PC-3 (cell line): Measurements from ENCODE around the gene ATP6V0E2. TPM values are rescaled to one million over a fixed set of nuclear protein-coding genes. Genes with fewer than 3 reads are reported as not detected.

Source experiments
- ATAC-seq: fragments of 200-7000 bp; cut with Tn5 transposase; 2 replicates; pipeline ENCODE4 v1.9.1; 2020; ENCODE audit warnings: mild to moderate bottlenecking, moderate library complexity
- BruUV-seq: library from RNA; stranded (reverse); fragments of 400-500 nt; replicated peaks from 2 replicates; lab custom pipeline; 2021; lab: Mats Ljungman, UMichigan
- CTCF ChIA-PET: fragments of 300-600 bp; sonication (Branson Sonifier 250); formaldehyde crosslinking; loops from one replicate; lab custom pipeline; 2022; ENCODE audit warnings: antibody characterized with exemption; lab: Charles Lee
- POLR2A ChIA-PET: fragments of 300-600 bp; sonication (Branson Sonifier 250); formaldehyde crosslinking; loops from one replicate; lab custom pipeline; 2022; ENCODE audit warnings: antibody characterized with exemption; ENCODE audit not compliant: unreplicated experiment; lab: Charles Lee
- DNase-seq: peaks from one replicate; pipeline ENCODE4 v3.0.0-alpha.2; 2015
- H2AFZ ChIP-seq: fragments of 300-600 bp; sonication (generic); 2 replicates; pipeline ENCODE4 v1.6.0; 2016; ENCODE audit warnings: antibody characterized with exemption, low read length
- H3F3A ChIP-seq: fragments of 300-600 bp; sonication (generic); one replicate; pipeline ENCODE4 v1.6.0; 2017; ENCODE audit warnings: antibody characterized with exemption, low read length, control low read depth, mild to moderate bottlenecking; ENCODE audit not compliant: unreplicated experiment
- H3K27ac ChIP-seq: fragments of 300-600 bp; sonication (generic); 2 replicates; pipeline ENCODE4 v1.5.1; 2016; ENCODE audit warnings: mild to moderate bottlenecking, low read length
- H3K27me3 ChIP-seq: fragments of 300-600 bp; sonication (generic); 2 replicates; pipeline ENCODE4 v1.6.1; 2016; ENCODE audit warnings: low read length, mixed read lengths
- H3K36me3 ChIP-seq: fragments of 300-600 bp; sonication (generic); 2 replicates; pipeline ENCODE4 v1.6.1; 2016; ENCODE audit warnings: low read depth, mixed run types, low read length, mixed read lengths
- H3K4me1 ChIP-seq: fragments of 300-600 bp; sonication (generic); 2 replicates; pipeline ENCODE4 v1.5.1; 2016; ENCODE audit warnings: low read length; ENCODE audit not compliant: insufficient read depth
- H3K4me2 ChIP-seq: fragments of 300-600 bp; sonication (generic); 2 replicates; pipeline ENCODE4 v1.6.0; 2016; ENCODE audit warnings: low read length
- H3K4me3 ChIP-seq: fragments of 300-600 bp; sonication (generic); 2 replicates; pipeline ENCODE4 v1.5.1; 2016; ENCODE audit warnings: mild to moderate bottlenecking, low read length, mixed read lengths
- H3K79me2 ChIP-seq: fragments of 300-600 bp; sonication (generic); 2 replicates; pipeline ENCODE4 v1.6.1; 2017; ENCODE audit warnings: low read length, mixed read lengths
- H3K9ac ChIP-seq: fragments of 300-600 bp; sonication (generic); 2 replicates; pipeline ENCODE4 v1.6.0; 2016; ENCODE audit warnings: mild to moderate bottlenecking, low read length
- H3K9me2 ChIP-seq: fragments of 300-600 bp; sonication (generic); replicated peaks from 2 replicates; pipeline ENCODE4 v1.6.1; 2016; ENCODE audit warnings: mixed run types, low read length, mixed read lengths
- H3K9me3 ChIP-seq: fragments of 300-600 bp; sonication (generic); 2 replicates; pipeline ENCODE4 v1.6.1; 2016; ENCODE audit warnings: low read length, mixed read lengths
- H4K20me1 ChIP-seq: fragments of 300-600 bp; sonication (generic); 2 replicates; pipeline ENCODE4 v1.6.1; 2016; ENCODE audit warnings: low read length, mixed read lengths
- EZH2 ChIP-seq: fragments of 300-600 bp; sonication (generic); IDR thresholded peaks from one replicate; pipeline ENCODE4 v1.6.1; 2017; ENCODE audit warnings: antibody characterized with exemption, mild to moderate bottlenecking, low read length; ENCODE audit not compliant: unreplicated experiment
- EZH2phosphoT487 ChIP-seq: fragments of 300-600 bp; sonication (generic); IDR thresholded peaks from 2 replicates; pipeline ENCODE4 v1.6.1; 2018; ENCODE audit warnings: mild to moderate bottlenecking, antibody characterized with exemption, low read length, borderline replicate concordance
- intact Hi-C: fragments of 100-400 bp; cut with micrococcal nuclease; formaldehyde crosslinking; loops from 2 replicates; pipeline ENCODE4 v1.9.0; 2023
- total RNA-seq: library from RNA; depleted of rRNA; stranded (reverse); fragments of >200 nt; gene quantifications from 2 replicates; pipeline ENCODE4 v1.2.3, GENCODE V29; 2014
- TF ChIP-seq, protein P1 (sequence below): fragments of 300-600 bp; sonication (generic); conservative IDR thresholded peaks from 2 replicates; pipeline ENCODE4 v1.5.1; 2017; ENCODE audit warnings: antibody characterized with exemption, low read depth, mild to moderate bottlenecking, low read length

The ATP6V0E2 gene
- total RNA-seq, 1 experiment from 2014 or later: 78.2 TPM

- H3K4me1 ChIP-seq: no peaks in the 10 kb centered on the region
- TF ChIP-seq, protein P1, sequence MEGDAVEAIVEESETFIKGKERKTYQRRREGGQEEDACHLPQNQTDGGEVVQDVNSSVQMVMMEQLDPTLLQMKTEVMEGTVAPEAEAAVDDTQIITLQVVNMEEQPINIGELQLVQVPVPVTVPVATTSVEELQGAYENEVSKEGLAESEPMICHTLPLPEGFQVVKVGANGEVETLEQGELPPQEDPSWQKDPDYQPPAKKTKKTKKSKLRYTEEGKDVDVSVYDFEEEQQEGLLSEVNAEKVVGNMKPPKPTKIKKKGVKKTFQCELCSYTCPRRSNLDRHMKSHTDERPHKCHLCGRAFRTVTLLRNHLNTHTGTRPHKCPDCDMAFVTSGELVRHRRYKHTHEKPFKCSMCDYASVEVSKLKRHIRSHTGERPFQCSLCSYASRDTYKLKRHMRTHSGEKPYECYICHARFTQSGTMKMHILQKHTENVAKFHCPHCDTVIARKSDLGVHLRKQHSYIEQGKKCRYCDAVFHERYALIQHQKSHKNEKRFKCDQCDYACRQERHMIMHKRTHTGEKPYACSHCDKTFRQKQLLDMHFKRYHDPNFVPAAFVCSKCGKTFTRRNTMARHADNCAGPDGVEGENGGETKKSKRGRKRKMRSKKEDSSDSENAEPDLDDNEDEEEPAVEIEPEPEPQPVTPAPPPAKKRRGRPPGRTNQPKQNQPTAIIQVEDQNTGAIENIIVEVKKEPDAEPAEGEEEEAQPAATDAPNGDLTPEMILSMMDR: peak; percentile 19; the same call in 1 of the 2 replicates
- no peak for TF ChIP-seq EZH2phosphoT487
- no peaks in the 10 kb centered on the region for H4K20me1 ChIP-seq
- no peaks in the 10 kb centered on the region for H3K9me3 ChIP-seq
- H3K36me3 ChIP-seq: no peaks in the 10 kb centered on the region
- no peaks in the 10 kb centered on the region for H3K79me2 ChIP-seq
- no peaks in the 10 kb centered on the region for H3F3A ChIP-seq
- H3K9me2 ChIP-seq: no peaks in the 10 kb centered on the region
- H3K9ac ChIP-seq: no peak overlapping the region
- no peaks in the 10 kb centered on the region for H3K27me3 ChIP-seq
- no peak overlapping the region for H3K4me2 ChIP-seq
- POLR2A ChIA-PET: no interaction called here
- no peak overlapping the region for H3K4me3 ChIP-seq
- intact Hi-C loops: no loop called here
- H3K27ac ChIP-seq: no peak overlapping the region
- H2AFZ ChIP-seq: no peak overlapping the region
- no TSS peak for BruUV-seq
- DNase-seq (no peak), ATAC-seq (no peak)
- CTCF ChIA-PET: no interaction called here
Measured at GRCh38 chr7:149860821-149861727, 12.7 kb upstream of the ATP6V0E2 start.

GRCh38 chr7:149861728-149862045, 12.1 kb upstream of the ATP6V0E2 start:
- H3K27ac ChIP-seq: no peak overlapping the region
- no peaks in the 10 kb centered on the region for H3K79me2 ChIP-seq
- no peaks in the 10 kb centered on the region for H4K20me1 ChIP-seq
- H3K9me2 ChIP-seq: no peaks in the 10 kb centered on the region
- ChIA-PET CTCF (no interaction called here), POLR2A (no interaction called here)
- no peaks in the 10 kb centered on the region for H3K4me1 ChIP-seq
- H3K36me3 ChIP-seq: no peaks in the 10 kb centered on the region
- H2AFZ ChIP-seq: no peak overlapping the region
- no TSS peak for BruUV-seq
- no peaks in the 10 kb centered on the region for H3K9me3 ChIP-seq
- intact Hi-C loops: no loop called here
- ATAC-seq (no peak), DNase-seq (no peak)
- no peak overlapping the region for H3K4me3 ChIP-seq
- no peak overlapping the region for H3K9ac ChIP-seq
- no peaks in the 10 kb centered on the region for H3K27me3 ChIP-seq
- no peak for TF ChIP-seq EZH2
- TF ChIP-seq, protein P1: no peak
- TF ChIP-seq EZH2phosphoT487: no peak
- H3F3A ChIP-seq: no peaks in the 10 kb centered on the region
- no peak overlapping the region for H3K4me2 ChIP-seq

GRCh38 chr7:149862156-149862555, 11.6 kb upstream of the ATP6V0E2 start:
- ChIA-PET CTCF (no interaction called here), POLR2A (no interaction called here)
- no peaks in the 10 kb centered on the region for H3F3A ChIP-seq
- no peak for ATAC-seq
- no peak overlapping the region for H3K9ac ChIP-seq
- TF ChIP-seq EZH2phosphoT487 (no peak), EZH2 (no peak)
- no peaks in the 10 kb centered on the region for H4K20me1 ChIP-seq
- H2AFZ ChIP-seq: no peak overlapping the region
- H3K9me2 ChIP-seq: no peaks in the 10 kb centered on the region
- H3K27me3 ChIP-seq: no peaks in the 10 kb centered on the region
- H3K36me3 ChIP-seq: no peaks in the 10 kb centered on the region
- no peak overlapping the region for H3K4me2 ChIP-seq
- H3K79me2 ChIP-seq: no peaks in the 10 kb centered on the region
- no peak for DNase-seq
- no TSS peak for BruUV-seq
- H3K4me3 ChIP-seq: no peak overlapping the region
- intact Hi-C loops: no loop called here
- no peaks in the 10 kb centered on the region for H3K9me3 ChIP-seq
- no peak overlapping the region for H3K27ac ChIP-seq
- no peaks in the 10 kb centered on the region for H3K4me1 ChIP-seq
